ENCODE results near the gene TNFSF9.

GRCh38 chr19:6522712-6523111 lies 8.1 kb upstream of the TNFSF9 start:
- TF ChIP-seq EZH2 (IDR thresholded peaks at IDR 0.05), result no peak
- TF ChIP-seq, protein P1, sequence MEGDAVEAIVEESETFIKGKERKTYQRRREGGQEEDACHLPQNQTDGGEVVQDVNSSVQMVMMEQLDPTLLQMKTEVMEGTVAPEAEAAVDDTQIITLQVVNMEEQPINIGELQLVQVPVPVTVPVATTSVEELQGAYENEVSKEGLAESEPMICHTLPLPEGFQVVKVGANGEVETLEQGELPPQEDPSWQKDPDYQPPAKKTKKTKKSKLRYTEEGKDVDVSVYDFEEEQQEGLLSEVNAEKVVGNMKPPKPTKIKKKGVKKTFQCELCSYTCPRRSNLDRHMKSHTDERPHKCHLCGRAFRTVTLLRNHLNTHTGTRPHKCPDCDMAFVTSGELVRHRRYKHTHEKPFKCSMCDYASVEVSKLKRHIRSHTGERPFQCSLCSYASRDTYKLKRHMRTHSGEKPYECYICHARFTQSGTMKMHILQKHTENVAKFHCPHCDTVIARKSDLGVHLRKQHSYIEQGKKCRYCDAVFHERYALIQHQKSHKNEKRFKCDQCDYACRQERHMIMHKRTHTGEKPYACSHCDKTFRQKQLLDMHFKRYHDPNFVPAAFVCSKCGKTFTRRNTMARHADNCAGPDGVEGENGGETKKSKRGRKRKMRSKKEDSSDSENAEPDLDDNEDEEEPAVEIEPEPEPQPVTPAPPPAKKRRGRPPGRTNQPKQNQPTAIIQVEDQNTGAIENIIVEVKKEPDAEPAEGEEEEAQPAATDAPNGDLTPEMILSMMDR (IDR thresholded peaks at IDR 0.05), result no peak
- TF ChIP-seq EZH2phosphoT487 (IDR thresholded peaks at IDR 0.05), result no peak
